Measurements from ENCODE around the gene CCNY. TPM values are rescaled to one million over a fixed set of nuclear protein-coding genes. Genes with fewer than 3 reads are reported as not detected.
"Not testable (repeated sequence)": the region's sequence is repeated elsewhere in the genome, so short reads cannot be mapped to it uniquely, and the experiment has no call there.

Gene CCNY
- total RNA-seq, 2 donors from 2014 or later = 40.1 to 84.6 TPM

DNA sequence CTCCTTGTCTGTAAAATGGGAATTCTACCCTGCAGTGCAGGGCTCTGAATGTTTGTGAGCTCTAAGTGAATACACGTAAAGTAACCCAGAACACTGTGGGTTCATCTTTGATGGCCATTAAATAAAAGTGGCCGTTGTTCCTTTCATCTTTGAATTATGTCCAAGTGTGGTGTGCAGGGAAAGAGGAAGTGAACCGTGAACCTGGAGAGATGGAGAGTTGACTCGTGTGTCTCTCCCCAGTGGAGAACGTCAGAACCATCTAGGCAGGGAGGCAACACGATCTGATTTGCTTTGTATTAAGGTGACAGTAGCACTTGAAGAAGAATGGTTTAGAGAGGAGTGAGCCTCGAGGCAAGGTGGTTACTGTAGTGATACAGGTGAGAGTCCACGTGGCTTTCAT is 175.3 kb downstream of the CCNY start:
- ATAC-seq (ENCODE audit: insufficient number of reproducible peaks, low FRiP score, low read depth) = no peak
- Histone ChIP-seq H3K27me3 (replicated peaks; ENCODE audit: insufficient read depth) (no peaks in the 10 kb centered on the region), H3K4me3 (no peak overlapping the region), H3K27ac (no peak overlapping the region), H3K4me1 (ENCODE audit: control insufficient read depth in 1 of 2, low read depth in 2 of 2) (no peaks in the 10 kb centered on the region), H3K36me3 (no peaks in the 10 kb centered on the region), H3K9me3 (no peaks in the 10 kb centered on the region)
- DNase-seq (ENCODE audit: low spot score) = no peak
- TF ChIP-seq, protein P1, sequence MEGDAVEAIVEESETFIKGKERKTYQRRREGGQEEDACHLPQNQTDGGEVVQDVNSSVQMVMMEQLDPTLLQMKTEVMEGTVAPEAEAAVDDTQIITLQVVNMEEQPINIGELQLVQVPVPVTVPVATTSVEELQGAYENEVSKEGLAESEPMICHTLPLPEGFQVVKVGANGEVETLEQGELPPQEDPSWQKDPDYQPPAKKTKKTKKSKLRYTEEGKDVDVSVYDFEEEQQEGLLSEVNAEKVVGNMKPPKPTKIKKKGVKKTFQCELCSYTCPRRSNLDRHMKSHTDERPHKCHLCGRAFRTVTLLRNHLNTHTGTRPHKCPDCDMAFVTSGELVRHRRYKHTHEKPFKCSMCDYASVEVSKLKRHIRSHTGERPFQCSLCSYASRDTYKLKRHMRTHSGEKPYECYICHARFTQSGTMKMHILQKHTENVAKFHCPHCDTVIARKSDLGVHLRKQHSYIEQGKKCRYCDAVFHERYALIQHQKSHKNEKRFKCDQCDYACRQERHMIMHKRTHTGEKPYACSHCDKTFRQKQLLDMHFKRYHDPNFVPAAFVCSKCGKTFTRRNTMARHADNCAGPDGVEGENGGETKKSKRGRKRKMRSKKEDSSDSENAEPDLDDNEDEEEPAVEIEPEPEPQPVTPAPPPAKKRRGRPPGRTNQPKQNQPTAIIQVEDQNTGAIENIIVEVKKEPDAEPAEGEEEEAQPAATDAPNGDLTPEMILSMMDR (IDR thresholded peaks at IDR 0.05) = no peak

DNA sequence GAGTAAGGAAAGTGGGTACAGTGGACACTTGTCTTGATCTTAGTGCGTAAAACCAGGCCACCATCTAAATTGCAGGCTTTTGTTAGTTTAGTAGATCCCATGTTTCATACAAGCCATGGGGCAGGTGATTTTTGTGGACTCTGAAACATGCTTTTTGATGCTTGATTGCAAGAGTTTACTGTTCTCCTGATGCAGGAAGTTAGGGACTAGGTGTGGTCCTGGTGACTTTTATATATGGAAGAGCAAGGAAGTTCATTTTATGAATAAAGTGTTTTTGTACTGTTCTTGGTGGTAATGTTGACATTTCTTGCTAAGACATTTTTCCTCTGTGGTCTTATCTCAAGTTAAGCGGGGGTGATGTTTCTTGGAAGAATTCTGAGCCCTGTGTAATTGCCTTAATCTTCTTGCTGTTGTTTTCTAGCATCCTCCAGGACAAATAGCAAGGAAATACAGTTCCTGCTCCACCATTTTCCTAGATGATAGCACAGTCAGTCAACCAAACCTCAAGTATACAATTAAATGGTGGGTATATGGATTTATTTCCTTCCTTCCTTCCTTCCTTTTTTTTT is 179.9 kb downstream of the CCNY start:
- TF ChIP-seq, protein P1 (IDR thresholded peaks at IDR 0.05) = no peak
- DNase-seq (ENCODE audit: low spot score) = no peak
- Histone ChIP-seq H3K9me3 (no peaks in the 10 kb centered on the region), H3K4me1 (ENCODE audit: control insufficient read depth in 1 of 2, low read depth in 2 of 2) (no peaks in the 10 kb centered on the region), H3K36me3 (no peaks in the 10 kb centered on the region), H3K4me3 (no peak overlapping the region), H3K27me3 (replicated peaks; ENCODE audit: insufficient read depth) (no peaks in the 10 kb centered on the region), H3K27ac (no peak overlapping the region)
- no peak for ATAC-seq (ENCODE audit: insufficient number of reproducible peaks, low FRiP score, low read depth)

DNA sequence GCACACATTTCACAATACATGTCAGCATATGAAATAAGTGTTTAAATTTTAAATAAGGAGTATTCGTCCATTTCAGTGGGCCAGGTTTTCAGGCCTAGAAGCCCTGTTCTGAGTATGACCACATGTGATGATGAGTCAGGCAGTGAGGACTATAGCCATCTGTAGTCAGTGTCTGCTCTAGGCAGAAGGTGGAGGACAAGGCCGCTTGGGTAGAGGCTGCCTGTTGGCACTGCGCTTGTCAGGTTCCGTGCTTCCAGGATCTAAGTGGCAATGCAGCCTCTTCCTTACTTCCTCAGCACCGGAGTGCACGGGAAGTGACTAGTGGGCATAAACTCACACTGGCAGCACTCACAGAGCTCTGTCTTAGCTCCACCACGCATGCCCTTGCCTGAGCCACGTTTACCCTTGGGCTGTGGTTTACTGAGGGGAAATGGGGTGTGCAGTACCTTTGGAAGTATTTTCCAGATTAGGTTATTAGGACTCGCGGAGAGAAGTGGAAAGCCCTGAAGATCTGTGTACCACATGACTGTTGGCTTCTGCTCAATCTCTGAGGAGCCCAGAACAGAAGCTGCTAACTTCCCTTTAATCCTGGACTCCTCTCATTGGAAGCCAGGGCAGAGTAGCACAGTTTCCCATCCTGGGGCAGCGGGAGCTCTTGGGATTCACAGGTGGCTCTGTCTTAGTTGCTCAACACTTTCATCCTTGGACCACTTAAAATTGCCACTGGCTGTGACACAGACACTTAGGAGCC is 181.3 kb downstream of the CCNY start:
- TF ChIP-seq, protein P1 (IDR thresholded peaks at IDR 0.05) = no peak
- Histone ChIP-seq H3K36me3 (no peaks in the 10 kb centered on the region), H3K27ac (no peak overlapping the region), H3K9me3 (no peaks in the 10 kb centered on the region), H3K27me3 (replicated peaks; ENCODE audit: insufficient read depth) (no peaks in the 10 kb centered on the region), H3K4me1 (ENCODE audit: control insufficient read depth in 1 of 2, low read depth in 2 of 2) (no peaks in the 10 kb centered on the region), H3K4me3 (no peak overlapping the region)
- DNase-seq (ENCODE audit: low spot score) (no peak), ATAC-seq (ENCODE audit: insufficient number of reproducible peaks, low FRiP score, low read depth) (no peak)

DNA sequence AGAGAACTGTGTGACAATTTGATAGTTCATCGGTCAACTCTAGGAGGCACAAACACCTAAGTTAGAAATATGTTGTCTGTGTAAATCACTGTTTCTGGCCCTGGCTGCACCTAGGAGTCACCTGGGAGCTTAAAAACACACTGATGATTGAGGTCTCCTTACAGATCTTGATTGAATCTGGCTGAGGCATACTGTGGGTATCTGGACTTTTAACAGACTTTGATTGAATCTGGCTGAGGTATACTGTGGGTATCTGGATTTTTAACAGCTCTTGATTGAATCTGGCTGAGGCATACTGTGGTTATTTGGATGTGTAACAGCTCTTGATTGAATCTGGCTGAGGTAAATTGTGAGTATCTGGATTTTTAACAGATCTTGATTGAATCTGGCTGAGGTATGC is 181.9 kb downstream of the CCNY start:
- not testable (repeated sequence) for H3K9me3 ChIP-seq; H3K4me3 ChIP-seq; ATAC-seq (ENCODE audit: insufficient number of reproducible peaks, low FRiP score, low read depth); H3K27me3 ChIP-seq (replicated peaks; ENCODE audit: insufficient read depth); H3K4me1 ChIP-seq (ENCODE audit: control insufficient read depth in 1 of 2, low read depth in 2 of 2); DNase-seq (ENCODE audit: low spot score); H3K27ac ChIP-seq; H3K36me3 ChIP-seq

DNA sequence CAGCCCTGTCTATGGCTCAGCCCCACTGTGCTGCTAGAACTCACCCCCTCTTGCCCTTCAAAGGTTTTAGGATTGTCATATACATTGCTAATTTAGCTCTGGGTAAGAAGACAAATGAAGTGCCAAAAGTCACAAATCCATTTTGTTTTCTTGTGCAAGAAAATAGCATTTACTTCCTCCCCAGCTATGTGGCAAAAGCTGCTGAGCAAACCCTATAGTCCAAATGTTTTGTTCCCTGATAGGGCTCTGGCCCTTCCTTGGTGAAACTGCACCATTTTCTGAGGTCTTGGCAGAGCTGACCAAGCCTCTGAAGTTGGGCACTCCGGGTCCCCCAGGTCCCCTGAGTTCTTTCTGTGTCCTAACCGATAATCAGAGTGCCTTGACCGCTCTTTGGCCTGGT is 184.7 kb downstream of the CCNY start:
- TF ChIP-seq, protein P1 (IDR thresholded peaks at IDR 0.05) = no peak

More for the DNA sequence above, 184.7 kb downstream of the CCNY start:
- H3K27me3 ChIP-seq (replicated peaks; ENCODE audit: insufficient read depth) = no peaks in the 10 kb centered on the region
- H3K36me3 ChIP-seq = no peaks in the 10 kb centered on the region
- no peaks in the 10 kb centered on the region for H3K4me1 ChIP-seq (ENCODE audit: control insufficient read depth in 1 of 2, low read depth in 2 of 2)
- no peak overlapping the region for H3K4me3 ChIP-seq
- no peaks in the 10 kb centered on the region for H3K9me3 ChIP-seq
- DNase-seq (ENCODE audit: low spot score) (no peak), ATAC-seq (ENCODE audit: insufficient number of reproducible peaks, low FRiP score, low read depth) (no peak)
- H3K27ac ChIP-seq = no peak overlapping the region
